ENCODE measurements around the gene RNF208.

The RNF208 gene

GRCh38 chr9:137231372-137232039 lies 9.5 kb upstream of the RNF208 start:
- no peak overlapping the region for H3K4me2 ChIP-seq (ENCODE audit: low read length)
- H3K36me3 ChIP-seq (ENCODE audit: insufficient read depth, low read length): no peaks in the 10 kb centered on the region
- H2AFZ ChIP-seq (ENCODE audit: low read length): no peak overlapping the region
- no peaks in the 10 kb centered on the region for H3K79me2 ChIP-seq (ENCODE audit: insufficient read depth, low read length)
- H3K4me3 ChIP-seq (ENCODE audit: low read depth, low read length, poor library complexity, severe bottlenecking): no peak overlapping the region
- no peak for TF ChIP-seq EZH2 (IDR thresholded peaks at IDR 0.05; ENCODE audit: borderline replicate concordance, low read length)
- TF ChIP-seq CTCF (IDR thresholded peaks at IDR 0.05; ENCODE audit: low read length): no peak
- no peaks in the 10 kb centered on the region for H3K9me2 ChIP-seq (ENCODE audit: low read depth, low read length)
- H3K27ac ChIP-seq (ENCODE audit: low read depth, low read length, poor library complexity, severe bottlenecking): no peak overlapping the region
- H3K9me3 ChIP-seq (ENCODE audit: low read length): no peaks in the 10 kb centered on the region
- peaks cover 12% of the 10 kb centered on the region; the same call in 1 of the 2 replicates for H3K27me3 ChIP-seq (ENCODE audit: insufficient read depth, low read length)
- H3K4me1 ChIP-seq (ENCODE audit: insufficient read depth, low read length, severe bottlenecking): peaks cover under 1% of the 10 kb centered on the region
- H3F3A ChIP-seq (ENCODE audit: insufficient read depth, low read length): no peaks in the 10 kb centered on the region
- no peak overlapping the region for H3K9ac ChIP-seq (ENCODE audit: low read length)
- no peaks in the 10 kb centered on the region for H4K20me1 ChIP-seq (ENCODE audit: insufficient read depth, low read length)

GRCh38 chr9:137230705-137231371 lies 8.8 kb upstream of the RNF208 start, which contains the start of gene SLC34A3:
TSS of gene SLC34A3 (plus strand) at chr9:137230901. CDS start at chr9:137231703, 802 bp downstream.
- H3K79me2 ChIP-seq (ENCODE audit: insufficient read depth, low read length): no peaks in the 10 kb centered on the region
- H3K9me2 ChIP-seq (ENCODE audit: low read depth, low read length): no peaks in the 10 kb centered on the region
- no peak within 1 kb of the TSS for H3K27ac ChIP-seq (ENCODE audit: low read depth, low read length, poor library complexity, severe bottlenecking)
- no peaks in the 10 kb centered on the region for H3K9me3 ChIP-seq (ENCODE audit: low read length)
- H3K4me1 ChIP-seq (ENCODE audit: insufficient read depth, low read length, severe bottlenecking): no peaks in the 10 kb centered on the region
- H2AFZ ChIP-seq (ENCODE audit: low read length): no peak within 1 kb of the TSS
- no peaks in the 10 kb centered on the region for H3F3A ChIP-seq (ENCODE audit: insufficient read depth, low read length)
- H3K4me2 ChIP-seq (ENCODE audit: low read length): no peak within 1 kb of the TSS
- no peak within 1 kb of the TSS for H3K9ac ChIP-seq (ENCODE audit: low read length)
- no peaks in the 10 kb centered on the region for H3K36me3 ChIP-seq (ENCODE audit: insufficient read depth, low read length)
- no peaks in the 10 kb centered on the region for H4K20me1 ChIP-seq (ENCODE audit: insufficient read depth, low read length)
- peaks cover 12% of the 10 kb centered on the region; the same call in 1 of the 2 replicates for H3K27me3 ChIP-seq (ENCODE audit: insufficient read depth, low read length)
- no peak within 1 kb of the TSS for H3K4me3 ChIP-seq (ENCODE audit: low read depth, low read length, poor library complexity, severe bottlenecking)
- TF ChIP-seq CTCF (IDR thresholded peaks at IDR 0.05; ENCODE audit: low read length): no peak
- no peak for TF ChIP-seq EZH2 (IDR thresholded peaks at IDR 0.05; ENCODE audit: borderline replicate concordance, low read length)

- Histone ChIP-seq H3K9ac (ENCODE audit: low read length) (no peak overlapping the region), H3K9me2 (ENCODE audit: low read depth, low read length) (no peaks in the 10 kb centered on the region), H4K20me1 (ENCODE audit: insufficient read depth, low read length) (no peaks in the 10 kb centered on the region), H3K4me1 (ENCODE audit: insufficient read depth, low read length, severe bottlenecking) (no peaks in the 10 kb centered on the region), H3K27ac (ENCODE audit: low read depth, low read length, poor library complexity, severe bottlenecking) (no peak overlapping the region), H2AFZ (ENCODE audit: low read length) (no peak overlapping the region), H3K4me2 (ENCODE audit: low read length) (no peak overlapping the region), H3K9me3 (ENCODE audit: low read length) (no peaks in the 10 kb centered on the region), H3F3A (ENCODE audit: insufficient read depth, low read length) (no peaks in the 10 kb centered on the region), H3K79me2 (ENCODE audit: insufficient read depth, low read length) (no peaks in the 10 kb centered on the region), H3K4me3 (ENCODE audit: low read depth, low read length, poor library complexity, severe bottlenecking) (no peak overlapping the region), H3K27me3 (ENCODE audit: insufficient read depth, low read length) (peaks cover 12% of the 10 kb centered on the region; the same call in 1 of the 2 replicates), H3K36me3 (ENCODE audit: insufficient read depth, low read length) (no peaks in the 10 kb centered on the region)
- TF ChIP-seq CTCF (IDR thresholded peaks at IDR 0.05; ENCODE audit: low read length) (no peak), EZH2 (IDR thresholded peaks at IDR 0.05; ENCODE audit: borderline replicate concordance, low read length) (no peak)
Measured at GRCh38 chr9:137229903-137230704, 8.1 kb upstream of the RNF208 start.
